ENCODE results near the gene ELF3.
"Not testable (repeated sequence)": the region's sequence is repeated elsewhere in the genome, so short reads cannot be mapped to it uniquely, and the experiment has no call there.

ELF3 gene

GRCh38 chr1:202058001-202058908, 47.9 kb downstream of the ELF3 start:
- Histone ChIP-seq H3K4me3 (replicated peaks; ENCODE audit: insufficient read depth, low read length) (no peak overlapping the region), H3K27ac (replicated peaks) (no peak overlapping the region), H3K27me3 (ENCODE audit: insufficient read depth, poor library complexity, severe bottlenecking) (no peaks in the 10 kb centered on the region)
- no peak for DNase-seq (ENCODE audit: low read depth in 1 of 2, low spot score in 1 of 2)
- TF ChIP-seq, protein P1, sequence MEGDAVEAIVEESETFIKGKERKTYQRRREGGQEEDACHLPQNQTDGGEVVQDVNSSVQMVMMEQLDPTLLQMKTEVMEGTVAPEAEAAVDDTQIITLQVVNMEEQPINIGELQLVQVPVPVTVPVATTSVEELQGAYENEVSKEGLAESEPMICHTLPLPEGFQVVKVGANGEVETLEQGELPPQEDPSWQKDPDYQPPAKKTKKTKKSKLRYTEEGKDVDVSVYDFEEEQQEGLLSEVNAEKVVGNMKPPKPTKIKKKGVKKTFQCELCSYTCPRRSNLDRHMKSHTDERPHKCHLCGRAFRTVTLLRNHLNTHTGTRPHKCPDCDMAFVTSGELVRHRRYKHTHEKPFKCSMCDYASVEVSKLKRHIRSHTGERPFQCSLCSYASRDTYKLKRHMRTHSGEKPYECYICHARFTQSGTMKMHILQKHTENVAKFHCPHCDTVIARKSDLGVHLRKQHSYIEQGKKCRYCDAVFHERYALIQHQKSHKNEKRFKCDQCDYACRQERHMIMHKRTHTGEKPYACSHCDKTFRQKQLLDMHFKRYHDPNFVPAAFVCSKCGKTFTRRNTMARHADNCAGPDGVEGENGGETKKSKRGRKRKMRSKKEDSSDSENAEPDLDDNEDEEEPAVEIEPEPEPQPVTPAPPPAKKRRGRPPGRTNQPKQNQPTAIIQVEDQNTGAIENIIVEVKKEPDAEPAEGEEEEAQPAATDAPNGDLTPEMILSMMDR (IDR thresholded peaks at IDR 0.05; ENCODE audit: insufficient read depth, low read length), result no peak
- no peak for TF ChIP-seq GABPA (IDR thresholded peaks at IDR 0.05; ENCODE audit: low read depth)
- no peak for TF ChIP-seq SPI1 (IDR thresholded peaks at IDR 0.05; ENCODE audit: borderline replicate concordance, low read depth)

GRCh38 chr1:202061055-202061454, 50.7 kb downstream of the ELF3 start:
- no peak for TF ChIP-seq REST (IDR thresholded peaks at IDR 0.05; ENCODE audit: insufficient replicate concordance, low read depth)
- TF ChIP-seq GABPA (IDR thresholded peaks at IDR 0.05; ENCODE audit: low read depth), result no peak
- no peak for TF ChIP-seq SPI1 (IDR thresholded peaks at IDR 0.05; ENCODE audit: borderline replicate concordance, low read depth)
- TF ChIP-seq, protein P1 (IDR thresholded peaks at IDR 0.05; ENCODE audit: insufficient read depth, low read length), result no peak
- TF ChIP-seq POLR2AphosphoS5 (IDR thresholded peaks at IDR 0.05; ENCODE audit: low read depth), result no peak

DNA sequence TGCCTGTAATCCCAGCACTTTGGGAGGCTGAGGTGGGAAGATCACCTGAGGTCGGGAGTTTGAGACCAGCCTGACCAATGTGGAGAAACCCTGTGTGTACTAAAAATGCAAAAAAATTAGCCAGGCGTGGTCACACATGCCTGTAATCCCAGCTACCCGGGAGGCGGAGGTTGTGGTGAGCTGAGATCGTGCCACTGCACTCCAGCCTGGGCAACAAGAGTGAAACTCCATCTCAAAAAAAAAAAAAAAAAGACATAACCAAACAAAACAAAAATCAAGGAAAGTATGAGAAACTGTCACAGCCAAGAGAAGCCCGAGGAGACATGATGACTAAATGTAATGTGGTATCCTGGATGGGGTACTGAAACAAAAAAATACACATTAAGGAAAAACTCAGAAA, 51.4 kb downstream of the ELF3 start:
- not testable (repeated sequence) for DNase-seq (ENCODE audit: low read depth in 1 of 2, low spot score in 1 of 2); H3K27me3 ChIP-seq (ENCODE audit: insufficient read depth, poor library complexity, severe bottlenecking); H3K27ac ChIP-seq (replicated peaks); H3K4me3 ChIP-seq (replicated peaks; ENCODE audit: insufficient read depth, low read length)

More at GRCh38 chr1:202061055-202061454, 50.7 kb downstream of the ELF3 start:
- no peaks in the 10 kb centered on the region for H3K27me3 ChIP-seq (ENCODE audit: insufficient read depth, poor library complexity, severe bottlenecking)
- no peak for DNase-seq (ENCODE audit: low read depth in 1 of 2, low spot score in 1 of 2)
- no peak overlapping the region for H3K27ac ChIP-seq (replicated peaks)
- no peak overlapping the region for H3K4me3 ChIP-seq (replicated peaks; ENCODE audit: insufficient read depth, low read length)

- H3K4me3 ChIP-seq (replicated peaks; ENCODE audit: insufficient read depth, low read length); H3K27me3 ChIP-seq (ENCODE audit: insufficient read depth, poor library complexity, severe bottlenecking); DNase-seq (ENCODE audit: low read depth in 1 of 2, low spot score in 1 of 2); H3K27ac ChIP-seq (replicated peaks): not testable (repeated sequence)
These were observed 52.2 kb downstream of the ELF3 start for GRCh38 chr1:202062636-202063035.

- H3K4me3 ChIP-seq (replicated peaks; ENCODE audit: insufficient read depth, low read length), result no peak overlapping the region
- H3K27ac ChIP-seq (replicated peaks), result no peak overlapping the region
- TF ChIP-seq REST (IDR thresholded peaks at IDR 0.05; ENCODE audit: insufficient replicate concordance, low read depth) (no peak), POLR2AphosphoS5 (IDR thresholded peaks at IDR 0.05; ENCODE audit: low read depth) (no peak), SPI1 (IDR thresholded peaks at IDR 0.05; ENCODE audit: borderline replicate concordance, low read depth) (no peak)
- H3K27me3 ChIP-seq (ENCODE audit: insufficient read depth, poor library complexity, severe bottlenecking), result no peaks in the 10 kb centered on the region
- DNase-seq (ENCODE audit: low read depth in 1 of 2, low spot score in 1 of 2), result no peak
These were observed 52.7 kb downstream of the ELF3 start for GRCh38 chr1:202063093-202063492.

DNA sequence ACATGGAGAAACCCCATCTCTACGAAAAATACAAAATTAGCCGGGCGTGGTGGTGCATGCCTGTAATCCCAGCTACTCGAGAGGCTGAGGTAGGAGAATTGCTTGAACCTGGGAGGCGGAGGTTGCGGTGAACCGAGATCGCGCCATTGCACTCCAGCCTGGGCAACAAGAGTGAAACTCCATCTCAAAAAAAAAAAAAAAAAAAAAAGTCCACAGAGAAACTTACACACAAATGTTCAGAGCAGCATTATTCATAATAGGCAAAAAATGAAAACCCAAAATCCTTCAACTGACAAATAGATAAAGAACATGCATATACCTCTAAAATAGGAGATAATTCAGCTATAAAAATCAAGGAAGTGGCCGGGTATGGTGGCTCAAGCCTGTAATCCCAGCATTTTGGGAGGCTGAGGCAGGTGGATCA, 54.5 kb downstream of the ELF3 start:
- not testable (repeated sequence) for H3K27me3 ChIP-seq (ENCODE audit: insufficient read depth, poor library complexity, severe bottlenecking); H3K4me3 ChIP-seq (replicated peaks; ENCODE audit: insufficient read depth, low read length); H3K27ac ChIP-seq (replicated peaks); DNase-seq (ENCODE audit: low read depth in 1 of 2, low spot score in 1 of 2)

Data from HL-60 (cell line).